H7 (cell line): ENCODE results near the gene MAGIX. TPM values are rescaled to one million over a fixed set of nuclear protein-coding genes. Genes with fewer than 3 reads are reported as not detected.
"Not testable (repeated sequence)": the region's sequence is repeated elsewhere in the genome, so short reads cannot be mapped to it uniquely, and the experiment has no call there.

Experiments used
- DNase-seq: peaks from one replicate; pipeline ENCODE4 v3.0.0; 2012
- H3K27me3 ChIP-seq: 2 replicates; pipeline ENCODE4 v1.6.0; 2011; ENCODE audit warnings: mild to moderate bottlenecking, low read length; ENCODE audit not compliant: control insufficient read depth, insufficient read depth
- H3K36me3 ChIP-seq: replicated peaks from 2 replicates; pipeline ENCODE4 v1.5.1; 2011; ENCODE audit warnings: low read length; ENCODE audit not compliant: control insufficient read depth, insufficient read depth
- H3K4me3 ChIP-seq: 2 replicates; pipeline ENCODE4 v1.5.1; 2011; ENCODE audit warnings: low read depth, mild to moderate bottlenecking, control low read depth, low read length, moderate library complexity; ENCODE audit not compliant: insufficient read depth
- total RNA-seq: library from RNA; depleted of rRNA; stranded (reverse); fragments of >200 nt; shearing (Covaris generic); gene quantifications from 2 replicates; pipeline ENCODE4 v1.2.3, GENCODE V29; 2014

Gene MAGIX
- total RNA-seq, 1 experiment from 2014 or later, result 0.21 TPM

DNA sequence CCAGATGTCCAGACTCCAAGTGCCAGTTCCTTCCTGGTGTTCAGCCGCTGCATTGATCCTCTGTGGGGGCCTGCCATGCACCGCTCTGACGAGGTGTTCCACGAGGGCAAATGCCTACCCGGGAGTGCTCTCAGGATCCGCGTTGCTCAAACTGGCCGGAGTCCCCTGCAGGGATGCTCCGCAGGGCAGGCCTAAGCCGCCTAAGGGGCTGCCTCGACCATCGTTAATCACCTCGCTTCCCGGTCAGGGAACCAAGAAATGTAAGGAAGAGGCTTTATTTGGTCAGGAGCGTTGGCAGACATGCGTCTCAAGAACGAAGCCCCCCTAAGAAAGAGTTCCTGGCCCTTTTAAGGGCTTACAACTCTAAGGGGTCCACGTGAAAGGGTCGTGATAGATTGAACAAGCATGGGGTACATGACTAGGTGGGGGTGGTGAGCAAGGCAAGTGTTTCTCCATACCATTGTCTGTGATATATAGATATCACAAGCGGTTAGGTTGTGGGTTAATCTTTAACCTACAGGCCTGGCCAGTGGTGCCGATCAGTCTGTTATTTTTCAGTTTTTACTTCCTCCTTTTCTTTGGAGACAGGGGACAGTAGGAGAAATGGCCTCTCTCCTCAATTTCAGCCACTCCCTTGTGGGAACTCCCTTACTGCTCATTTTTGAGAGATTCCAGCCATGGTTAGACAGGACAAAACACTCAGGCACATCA is 14.0 kb upstream of the MAGIX start:
- H3K4me3 ChIP-seq, DNase-seq, H3K27me3 ChIP-seq: not testable (repeated sequence)

DNA sequence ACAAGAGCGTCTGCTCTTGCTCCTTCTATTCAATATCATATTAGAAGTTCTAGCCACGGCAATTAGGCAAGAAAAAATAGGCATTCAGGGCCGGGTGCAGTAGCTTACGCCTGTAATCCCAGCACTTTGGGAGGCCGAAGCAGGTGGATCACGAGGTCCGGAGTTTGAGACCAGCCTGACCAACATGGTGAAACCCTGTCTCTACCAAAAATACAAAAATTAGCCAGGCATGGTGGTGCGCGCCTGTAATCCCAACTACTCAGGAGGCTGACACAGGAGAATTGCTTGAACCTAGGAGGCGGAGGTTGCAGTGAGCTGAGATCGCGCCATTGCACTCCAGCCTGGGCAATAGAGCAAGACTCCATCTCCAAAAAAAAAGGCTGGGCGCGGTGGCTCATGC is 13.3 kb upstream of the MAGIX start:
- not testable (repeated sequence) for H3K36me3 ChIP-seq, H3K4me3 ChIP-seq, DNase-seq, H3K27me3 ChIP-seq

More for the DNA sequence above, 14.0 kb upstream of the MAGIX start:
- not testable (repeated sequence) for H3K36me3 ChIP-seq

DNA sequence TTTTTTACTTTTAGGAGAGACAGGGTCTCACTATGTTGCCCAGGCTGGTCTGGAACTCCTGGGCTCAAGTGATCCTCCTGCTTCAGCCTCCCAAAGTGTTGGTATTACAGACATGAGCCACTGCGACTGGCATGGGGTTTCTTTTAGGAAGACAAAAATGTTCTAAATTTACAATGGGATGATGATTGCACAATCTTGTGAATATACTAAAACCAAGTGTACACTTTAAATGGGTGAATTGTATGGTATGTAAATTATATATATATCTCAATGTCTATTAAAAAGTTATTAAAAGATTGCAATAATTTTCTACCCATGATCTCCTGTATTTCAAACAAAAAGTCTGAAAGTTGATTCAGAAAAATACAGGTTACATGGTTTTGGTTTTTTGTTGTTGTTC is 9.1 kb upstream of the MAGIX start:
- H3K27me3 ChIP-seq, result peaks cover 9% of the 10 kb centered on the region
- H3K4me3 ChIP-seq, result no peak overlapping the region
- no peak for DNase-seq
- H3K36me3 ChIP-seq, result no peaks in the 10 kb centered on the region

DNA sequence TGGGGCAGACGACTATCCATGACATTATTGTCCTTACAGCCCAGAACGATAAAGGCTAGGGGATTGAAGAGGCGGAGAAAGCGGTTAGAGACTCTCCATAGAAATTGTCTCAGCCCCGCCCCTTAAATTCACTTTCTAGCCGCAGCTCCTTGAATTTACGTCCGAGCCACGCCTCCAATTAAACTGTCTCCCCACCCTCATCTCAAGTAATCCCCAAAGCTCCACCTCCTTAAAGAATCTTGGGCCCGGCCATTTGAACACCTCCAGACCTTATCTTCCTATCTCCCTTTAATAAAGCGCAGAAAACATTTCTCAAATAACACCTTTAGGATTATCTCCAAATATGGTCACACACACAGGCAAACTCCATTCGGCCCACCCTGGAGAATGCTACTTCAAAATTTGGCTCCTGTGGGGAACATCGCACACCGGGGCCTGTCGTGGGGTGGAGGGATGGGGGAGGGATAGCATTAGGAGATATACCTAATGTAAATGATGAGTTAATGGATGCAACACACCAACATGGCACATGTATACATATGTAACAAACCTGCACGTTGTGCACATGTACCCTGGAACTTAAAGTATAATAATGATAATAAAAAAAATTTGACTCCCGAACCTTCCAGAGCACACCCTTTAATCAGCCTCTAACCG is 7.2 kb upstream of the MAGIX start:
- peak; percentile 77 for DNase-seq
- Histone ChIP-seq H3K27me3 (peaks cover 11% of the 10 kb centered on the region), H3K36me3 (no peaks in the 10 kb centered on the region), H3K4me3 (peak overlapping the region; percentile 31)

DNA sequence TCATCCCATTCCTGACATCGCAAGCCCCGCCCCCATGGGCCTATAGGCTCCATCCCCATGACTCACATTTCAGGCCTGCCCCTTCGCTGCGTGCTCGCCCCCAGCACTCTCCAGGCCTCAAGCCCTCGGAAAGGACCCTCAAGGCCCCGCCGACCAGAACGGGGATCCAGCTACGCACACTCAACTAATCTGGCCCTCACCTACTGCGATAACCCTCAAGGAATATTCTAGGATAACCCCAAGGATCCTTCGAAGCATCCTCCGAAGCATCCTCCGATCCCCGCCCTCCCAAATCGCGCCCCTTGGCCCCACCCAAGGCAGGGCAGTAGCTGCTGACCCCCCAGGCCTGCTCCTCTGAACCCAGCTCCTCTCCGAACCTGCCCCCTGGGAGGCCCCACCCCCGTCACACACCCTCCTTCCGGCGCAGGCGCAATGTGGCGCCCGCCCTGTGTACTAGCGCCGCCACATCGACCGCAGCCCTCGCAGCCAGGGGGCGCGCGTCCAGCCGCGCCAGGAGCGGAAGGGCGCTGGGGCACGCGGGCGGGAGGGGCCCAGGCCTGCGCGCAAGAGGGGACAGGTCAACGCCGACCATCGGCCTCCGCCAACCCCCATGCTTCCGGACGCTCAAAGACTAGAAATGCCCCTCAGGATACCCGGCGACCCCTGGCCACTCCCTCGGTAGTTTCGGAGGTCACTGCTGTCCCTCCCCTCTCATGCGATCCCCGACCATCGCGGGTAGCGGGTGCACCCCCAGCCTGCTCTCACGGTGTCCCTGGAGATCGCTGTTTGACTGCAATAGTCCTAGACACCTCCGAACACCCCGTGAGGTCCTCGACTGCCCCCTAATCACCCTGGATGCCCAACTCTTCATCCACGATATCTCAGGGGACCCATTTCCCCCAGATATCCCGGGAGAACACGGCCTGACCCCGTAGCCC is 6.4 kb upstream of the MAGIX start:
- DNase-seq, result peak; percentile 90
- H3K4me3 ChIP-seq, result peak overlapping the region; percentile 54

DNA sequence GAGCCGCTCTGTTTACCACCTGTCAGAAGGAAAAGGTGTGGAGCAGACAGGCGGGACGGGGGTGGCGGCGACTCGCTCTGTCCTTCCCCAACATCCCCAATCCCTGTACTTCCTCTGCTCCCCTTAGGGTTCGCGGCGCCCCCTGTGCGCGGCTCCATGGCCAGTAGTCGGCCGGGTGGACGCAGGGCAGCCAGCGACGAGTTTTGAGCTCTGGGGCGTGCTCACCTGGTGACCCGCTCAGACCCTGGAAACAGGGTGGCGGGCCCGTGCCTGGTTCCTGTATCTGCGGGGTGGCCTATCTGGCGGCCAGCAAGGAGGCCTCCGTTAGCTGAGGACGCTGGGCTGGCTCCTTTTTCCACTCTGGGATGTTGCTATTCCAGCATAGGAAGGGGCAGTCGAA is 5.4 kb upstream of the MAGIX start:
- peak; percentile 61 for DNase-seq
- H3K36me3 ChIP-seq, result no peaks in the 10 kb centered on the region
- H3K4me3 ChIP-seq, result no peak overlapping the region
- peaks cover 18% of the 10 kb centered on the region for H3K27me3 ChIP-seq

More for the DNA sequence above, 6.4 kb upstream of the MAGIX start:
- H3K36me3 ChIP-seq, result no peaks in the 10 kb centered on the region
- H3K27me3 ChIP-seq, result peaks cover 13% of the 10 kb centered on the region

DNA sequence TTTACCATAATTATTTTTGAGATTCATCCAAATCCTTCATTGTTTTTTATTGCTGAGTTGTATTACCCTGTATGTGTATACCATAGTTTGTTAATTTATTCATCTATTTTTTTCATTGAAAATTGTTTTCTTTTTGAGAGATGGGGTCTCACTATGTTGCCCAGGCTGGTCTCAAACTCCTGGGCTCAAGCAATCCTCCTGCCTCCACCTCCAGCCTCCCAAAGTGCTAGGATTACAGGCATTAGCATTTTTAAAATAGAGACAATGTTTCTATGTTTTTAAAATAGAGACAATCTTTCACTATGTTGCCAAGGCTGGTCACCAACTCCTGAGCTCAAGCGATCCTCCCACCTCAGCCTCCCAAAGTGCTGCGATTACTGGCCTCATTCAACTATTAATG is 1.6 kb upstream of the MAGIX start:
- no peaks in the 10 kb centered on the region for H3K36me3 ChIP-seq
- peaks cover 30% of the 10 kb centered on the region for H3K27me3 ChIP-seq
- H3K4me3 ChIP-seq, result no peak overlapping the region
- no peak for DNase-seq

DNA sequence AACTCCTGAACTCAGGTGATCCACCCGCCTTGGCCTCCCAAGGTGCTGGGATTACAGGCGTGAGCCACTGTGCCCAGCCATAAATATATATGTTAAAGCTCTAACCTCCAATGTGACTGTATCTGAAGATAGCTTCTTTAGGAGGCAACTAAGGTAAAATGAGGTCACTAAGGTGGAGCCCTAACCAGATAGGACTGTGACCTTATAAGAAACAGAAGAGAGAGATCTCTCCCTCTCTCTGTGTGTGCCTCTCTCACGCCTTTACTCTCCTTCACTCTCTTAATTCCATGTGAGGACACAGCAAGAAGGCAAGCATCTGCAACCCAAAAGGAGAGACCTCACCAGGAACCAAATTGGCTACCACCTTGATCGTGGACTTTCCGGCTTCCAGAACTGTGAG is 926 bp upstream of the MAGIX start:
- no peak for DNase-seq
- H3K4me3 ChIP-seq, result no peak overlapping the region
- peaks cover 34% of the 10 kb centered on the region for H3K27me3 ChIP-seq

DNA sequence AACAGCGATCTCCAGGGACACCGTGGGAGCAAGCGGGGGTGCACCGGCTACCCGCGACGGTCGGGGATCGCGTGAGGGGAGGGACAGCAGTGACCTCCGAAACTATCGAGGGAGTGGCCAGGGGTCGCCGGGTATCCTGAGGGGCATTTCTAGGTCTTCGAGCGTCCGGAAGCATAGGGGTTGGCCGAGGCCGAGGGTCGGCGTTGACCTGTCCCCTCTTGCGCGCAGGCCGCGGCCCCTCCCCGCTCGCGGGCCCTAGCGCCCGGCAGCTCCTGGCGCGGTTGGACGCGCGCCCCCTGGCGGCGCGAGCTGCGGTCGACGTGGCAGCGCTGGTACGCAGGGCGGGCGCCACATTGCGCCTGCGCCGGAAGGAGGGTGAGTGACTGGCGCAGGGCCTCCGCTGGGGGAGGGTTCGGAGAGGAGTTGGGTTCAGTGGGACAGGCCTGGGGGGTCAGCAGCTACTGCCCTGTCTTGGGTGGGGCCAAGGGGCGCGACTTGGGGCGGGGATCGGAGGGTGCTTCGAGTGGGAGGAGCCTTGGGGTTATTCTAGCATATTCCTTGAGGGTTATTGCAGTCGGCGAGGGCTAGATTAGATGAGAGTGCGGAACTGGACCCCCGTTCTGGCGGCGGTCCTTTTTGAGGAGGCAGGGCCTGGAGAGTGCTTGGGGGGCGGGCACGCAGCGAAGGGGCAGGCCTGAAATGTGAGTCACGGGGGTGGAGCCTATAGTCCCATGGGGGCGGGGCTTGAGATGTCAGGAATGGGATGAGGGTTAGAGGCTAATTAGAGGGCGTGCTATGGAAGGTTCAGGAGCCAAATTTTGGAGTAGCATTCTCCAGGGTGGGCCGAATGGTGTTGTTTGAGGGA is 1.2 kb downstream of the MAGIX start:
- DNase-seq, result peak; percentile 92
- Histone ChIP-seq H3K4me3 (peak overlapping the region; percentile 50), H3K27me3 (peaks cover 26% of the 10 kb centered on the region), H3K36me3 (no peaks in the 10 kb centered on the region)

More for the DNA sequence above, 926 bp upstream of the MAGIX start:
- H3K36me3 ChIP-seq, result no peaks in the 10 kb centered on the region

DNA sequence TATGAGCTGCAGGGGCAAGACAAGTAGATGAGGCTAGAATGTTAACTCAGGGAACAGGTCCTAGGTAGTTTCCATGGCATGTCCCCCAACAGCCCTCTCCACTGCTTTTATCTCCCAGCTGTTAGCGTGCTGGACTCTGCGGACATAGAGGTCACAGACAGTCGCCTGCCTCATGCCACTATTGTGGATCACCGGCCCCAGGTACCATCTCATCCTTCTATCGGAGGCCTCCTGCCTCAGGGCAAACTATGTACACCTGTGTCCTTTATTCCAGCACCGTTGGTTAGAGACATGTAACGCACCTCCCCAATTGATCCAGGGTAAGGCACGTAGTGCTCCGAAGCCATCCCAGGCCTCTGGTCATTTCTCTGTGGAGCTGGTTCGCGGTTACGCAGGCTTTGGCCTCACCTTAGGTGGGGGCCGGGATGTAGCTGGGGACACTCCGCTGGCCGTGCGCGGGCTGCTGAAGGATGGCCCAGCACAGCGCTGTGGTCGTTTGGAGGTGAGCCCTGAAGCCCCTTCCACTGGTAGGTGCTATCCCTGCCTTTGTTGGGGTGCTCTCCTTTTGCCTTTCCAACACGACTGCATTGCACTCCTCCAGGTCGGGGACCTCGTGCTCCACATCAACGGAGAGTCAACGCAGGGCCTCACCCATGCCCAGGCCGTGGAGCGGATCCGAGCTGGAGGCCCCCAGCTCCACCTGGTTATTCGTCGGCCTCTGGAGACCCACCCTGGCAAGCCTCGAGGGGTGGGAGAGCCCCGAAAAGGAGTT is 2.2 kb downstream of the MAGIX start:
- DNase-seq, result peak; percentile 26
- H3K36me3 ChIP-seq, result no peaks in the 10 kb centered on the region
- H3K27me3 ChIP-seq, result peaks cover 26% of the 10 kb centered on the region
- no peak overlapping the region for H3K4me3 ChIP-seq

DNA sequence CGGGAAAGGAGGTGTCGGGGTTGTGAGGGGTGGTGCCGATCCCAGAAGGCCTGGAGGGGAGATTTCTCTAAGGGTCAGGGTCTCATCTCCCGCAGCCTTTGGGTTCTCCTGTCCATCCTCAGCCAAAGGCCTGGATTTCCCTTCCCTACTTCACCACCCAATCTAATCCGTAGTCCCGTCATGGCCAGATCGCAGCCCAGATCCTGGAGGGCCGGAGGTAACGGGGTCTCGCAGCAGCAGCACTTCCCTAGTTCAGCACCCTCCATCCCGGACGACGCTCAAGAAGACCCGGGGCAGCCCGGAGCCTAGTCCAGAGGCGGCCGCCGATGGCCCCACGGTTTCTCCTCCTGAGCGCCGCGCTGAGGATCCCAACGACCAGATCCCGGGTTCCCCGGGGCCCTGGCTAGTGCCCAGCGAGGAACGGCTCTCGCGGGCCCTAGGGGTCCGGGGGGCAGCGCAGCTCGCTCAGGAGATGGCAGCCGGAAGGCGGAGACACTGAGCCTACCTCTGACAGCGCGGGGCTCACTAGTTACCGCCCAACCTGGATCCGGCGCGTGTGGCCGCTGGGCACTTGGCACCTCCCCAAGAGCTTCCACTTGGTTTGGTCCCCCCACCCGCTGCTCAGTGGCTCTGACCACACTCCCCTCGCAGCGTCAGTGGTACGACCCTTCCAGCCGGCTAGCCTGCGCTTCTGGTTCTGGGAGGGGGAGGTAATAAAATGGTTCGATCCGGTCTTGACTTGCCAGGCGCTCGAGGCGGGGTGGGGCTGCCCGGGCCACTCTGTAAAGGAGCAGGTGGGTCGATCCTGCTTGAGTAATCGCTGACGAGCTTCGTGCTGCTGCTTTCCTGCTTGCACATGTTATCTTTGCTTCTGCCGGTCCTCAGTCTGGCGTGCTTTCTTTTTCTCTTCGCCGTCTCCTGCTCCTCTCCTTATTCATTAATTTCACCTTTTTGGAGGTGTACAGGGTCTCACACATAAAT is 3.6 kb downstream of the MAGIX start:
- H3K36me3 ChIP-seq, result no peaks in the 10 kb centered on the region
- peak; percentile 90 for DNase-seq
- H3K27me3 ChIP-seq, result peaks cover 27% of the 10 kb centered on the region
- peak overlapping the region; percentile 39 for H3K4me3 ChIP-seq

DNA sequence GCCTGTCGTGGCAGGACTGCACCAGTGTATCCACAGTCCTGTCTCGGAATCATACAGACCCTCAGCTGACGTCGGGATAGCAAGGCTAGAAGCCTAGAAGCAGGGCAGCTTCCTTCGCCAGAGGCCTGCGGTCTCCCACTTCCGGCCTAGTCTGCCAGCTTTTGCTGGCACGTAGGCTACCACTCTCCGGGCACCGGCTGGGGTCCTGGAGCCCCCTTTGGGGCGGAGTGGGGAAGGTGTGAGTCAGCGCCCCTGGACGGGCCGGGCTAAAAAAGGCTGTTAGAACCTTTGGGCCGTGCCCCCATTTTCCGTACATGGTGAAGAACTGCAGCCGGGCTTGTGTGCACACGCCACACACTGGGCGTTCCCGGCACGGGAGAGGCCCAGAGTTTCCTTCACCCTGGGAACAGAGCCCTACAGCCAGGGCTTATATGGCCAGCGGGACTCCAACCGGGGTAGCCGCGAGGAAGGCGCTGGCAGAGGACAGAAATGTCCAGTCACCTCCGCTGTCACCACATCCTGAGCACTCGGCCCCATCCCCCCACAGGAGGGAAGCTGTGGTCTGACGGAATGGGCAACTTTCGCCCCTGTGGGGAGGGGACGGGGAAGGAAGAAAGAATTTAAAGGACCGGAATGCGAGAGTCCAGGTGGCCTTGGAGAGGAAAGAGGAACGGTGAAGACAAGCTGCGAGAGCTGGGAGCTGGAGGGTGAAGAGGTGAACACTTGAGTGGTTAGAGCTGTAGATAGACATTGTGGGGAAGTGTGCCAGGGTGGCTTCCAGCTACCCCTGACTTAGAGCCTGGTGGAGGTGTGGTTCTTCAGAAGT is 4.6 kb downstream of the MAGIX start:
- Histone ChIP-seq H3K36me3 (no peaks in the 10 kb centered on the region), H3K27me3 (peaks cover 30% of the 10 kb centered on the region), H3K4me3 (peak overlapping the region; percentile 39)
- peak; percentile 50 for DNase-seq
